Sigmoid colon (tissue), 7 donors: ENCODE results near the gene DNPH1. TPM values are rescaled to one million over a fixed set of nuclear protein-coding genes. Genes with fewer than 3 reads are reported as not detected.

Experiments used
- DNase-seq: peaks from one replicate; pipeline ENCODE4 v3.0.0-alpha.2; 2019
- H3K27ac ChIP-seq, 4 donors: fragments of 200-600 bp; sonication (generic); one replicate each; pipeline ENCODE4 v1.5.1; 2016 to 2019; ENCODE audit warnings: mild to moderate bottlenecking in 1 of 4
- H3K27me3 ChIP-seq, 3 donors: fragments of 200-600 bp; sonication (generic); one replicate each; pipeline ENCODE4 v1.5.1; 2019; ENCODE audit warnings: mild to moderate bottlenecking in 1 of 3
- H3K36me3 ChIP-seq, 4 donors: fragments of 200-600 bp; sonication (generic); one replicate each; pipeline ENCODE4 v1.5.1; 2016 to 2019
- H3K4me1 ChIP-seq, 4 donors: fragments of 200-600 bp; sonication (generic); one replicate each; pipeline ENCODE4 v1.5.1; 2017 to 2019
- H3K4me3 ChIP-seq, 4 donors: fragments of 200-600 bp; sonication (generic); one replicate each; pipeline ENCODE4 v1.5.1; 2017 to 2019; ENCODE audit warnings: mild to moderate bottlenecking in 2 of 4, moderate library complexity in 1 of 4
- H3K9me3 ChIP-seq, 4 donors: fragments of 200-600 bp in 3 of 4; sonication (generic) in 3 of 4; one replicate each; pipeline versions ENCODE4 v1.5.1 to v1.6.1; 2013 to 2019
- EP300 ChIP-seq, 4 donors: sonication (generic); formaldehyde crosslinking; IDR thresholded peaks; one replicate each; pipeline ENCODE4 v1.6.1; 2017; ENCODE audit warnings: antibody characterized with exemption in 4 of 4
- POLR2A ChIP-seq, 2 donors: fragments of 450-650 bp; IDR thresholded peaks; one replicate each; pipeline ENCODE4 v1.6.1; 2016; ENCODE audit warnings: antibody characterized with exemption in 2 of 2, mild to moderate bottlenecking in 2 of 2, moderate library complexity in 2 of 2
- POLR2AphosphoS5 ChIP-seq, 4 donors: sonication (generic); formaldehyde crosslinking; IDR thresholded peaks; one replicate each; pipeline ENCODE4 v1.6.1; 2017; ENCODE audit warnings: antibody characterized with exemption in 4 of 4
- WGBS, 2 donors: extraction: QIAGEN DNeasy Blood & Tissue Kit; methylation state at CpG; one replicate each; pipeline ENCODE4 v1.1.7; 2013; 5-methylcytosine and 5-hydroxymethylcytosine counted together
- intact Hi-C: fragments of 100-400 bp; cut with DNase I; formaldehyde crosslinking; loops from one replicate; pipeline ENCODE4 v1.15.1; 2023
- polyA plus RNA-seq, 3 donors: library from polyadenylated mRNA; stranded (reverse); fragments of 200-250 nt; gene quantifications; one replicate each; pipeline ENCODE4 v1.2.3, GENCODE V29; 2013
- total RNA-seq, 4 donors: library from RNA; depleted of rRNA; stranded (reverse); fragments of >200 nt; gene quantifications; one replicate each; pipeline ENCODE4 v1.1.0, GENCODE V29; 2016
- TF ChIP-seq, protein P1 (sequence below), 4 experiments: fragments of 450-650 bp in 3 of 4; fragments of 200-600 bp in 1 of 4; IDR thresholded peaks; one replicate each; pipeline ENCODE4 v1.5.1; 2016 to 2019; ENCODE audit warnings: antibody characterized with exemption in 4 of 4, mild to moderate bottlenecking in 3 of 4, moderate library complexity in 2 of 4
- donor health status: healthy with polysubstance abuse.
- donor health status: Bipolar disorder and iron deficiency.
- donor health status: healthy.

The DNPH1 gene
- total and polyA plus RNA-seq, 7 donors: 32.1 to 188 (median 96.0) TPM

DNA sequence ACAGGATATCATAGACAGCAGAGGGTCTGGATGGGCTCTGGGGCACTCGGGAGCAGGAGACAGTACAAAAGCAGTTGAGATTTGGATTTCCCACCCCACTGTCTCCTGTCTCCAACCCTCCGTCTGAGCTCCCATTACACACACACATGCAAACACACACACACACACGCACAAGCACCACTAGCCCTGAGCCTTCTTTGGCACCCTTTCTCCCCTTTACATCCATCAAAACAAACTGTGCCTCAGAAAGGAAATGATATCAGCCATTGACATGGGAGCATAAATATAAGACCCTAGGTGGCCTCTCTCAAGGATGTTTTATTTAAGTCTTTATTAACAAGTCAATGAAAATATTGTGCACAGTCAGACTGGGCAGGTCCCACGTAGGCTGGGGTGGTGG lies 31.5 kb upstream of the DNPH1 start:
- Histone ChIP-seq H3K4me3 (no peak overlapping the region), H3K9me3 (no peaks in the 10 kb centered on the region), H3K27ac (no peak overlapping the region), H3K27me3 (no peaks in the 10 kb centered on the region), H3K36me3 (no peaks in the 10 kb centered on the region), H3K4me1 (no peaks in the 10 kb centered on the region)
- TF ChIP-seq, protein P1, sequence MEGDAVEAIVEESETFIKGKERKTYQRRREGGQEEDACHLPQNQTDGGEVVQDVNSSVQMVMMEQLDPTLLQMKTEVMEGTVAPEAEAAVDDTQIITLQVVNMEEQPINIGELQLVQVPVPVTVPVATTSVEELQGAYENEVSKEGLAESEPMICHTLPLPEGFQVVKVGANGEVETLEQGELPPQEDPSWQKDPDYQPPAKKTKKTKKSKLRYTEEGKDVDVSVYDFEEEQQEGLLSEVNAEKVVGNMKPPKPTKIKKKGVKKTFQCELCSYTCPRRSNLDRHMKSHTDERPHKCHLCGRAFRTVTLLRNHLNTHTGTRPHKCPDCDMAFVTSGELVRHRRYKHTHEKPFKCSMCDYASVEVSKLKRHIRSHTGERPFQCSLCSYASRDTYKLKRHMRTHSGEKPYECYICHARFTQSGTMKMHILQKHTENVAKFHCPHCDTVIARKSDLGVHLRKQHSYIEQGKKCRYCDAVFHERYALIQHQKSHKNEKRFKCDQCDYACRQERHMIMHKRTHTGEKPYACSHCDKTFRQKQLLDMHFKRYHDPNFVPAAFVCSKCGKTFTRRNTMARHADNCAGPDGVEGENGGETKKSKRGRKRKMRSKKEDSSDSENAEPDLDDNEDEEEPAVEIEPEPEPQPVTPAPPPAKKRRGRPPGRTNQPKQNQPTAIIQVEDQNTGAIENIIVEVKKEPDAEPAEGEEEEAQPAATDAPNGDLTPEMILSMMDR (IDR thresholded peaks at IDR 0.05): no peak
- TF ChIP-seq POLR2AphosphoS5 (IDR thresholded peaks at IDR 0.05): no peak
- TF ChIP-seq POLR2A (IDR thresholded peaks at IDR 0.05): no peak
- TF ChIP-seq EP300 (IDR thresholded peaks at IDR 0.05): no peak
- intact Hi-C loops: loop anchor here (10.0 kb wide), 1 partner anchor 164 kb away; the partner anchor contains the start of gene ABCC10
- DNase-seq: no peak
- WGBS, 2 donors: 85 to 90% methylated on average over 4 of the region's 4 CpGs

- DNase-seq: no peak
- intact Hi-C loops: no loop called here
- 91 to 94% methylated on average over 30 of the region's 30 CpGs for WGBS, 2 donors
- Histone ChIP-seq H3K27me3 (peaks cover 0 to 4% (median 0%) of the 10 kb centered on the region in 3 donors), H3K9me3 (no peaks in the 10 kb centered on the region), H3K27ac (no peak overlapping the region), H3K4me1 (no peaks in the 10 kb centered on the region), H3K36me3 (no peaks in the 10 kb centered on the region), H3K4me3 (no peak overlapping the region)
- TF ChIP-seq EP300 (IDR thresholded peaks at IDR 0.05): no peak
- no peak for TF ChIP-seq POLR2A (IDR thresholded peaks at IDR 0.05)
- TF ChIP-seq, protein P1 (IDR thresholded peaks at IDR 0.05): no peak
- TF ChIP-seq POLR2AphosphoS5 (IDR thresholded peaks at IDR 0.05): no peak
Observed at GRCh38 chr6:43258807-43259686, 29.8 kb upstream of the DNPH1 start.

DNA sequence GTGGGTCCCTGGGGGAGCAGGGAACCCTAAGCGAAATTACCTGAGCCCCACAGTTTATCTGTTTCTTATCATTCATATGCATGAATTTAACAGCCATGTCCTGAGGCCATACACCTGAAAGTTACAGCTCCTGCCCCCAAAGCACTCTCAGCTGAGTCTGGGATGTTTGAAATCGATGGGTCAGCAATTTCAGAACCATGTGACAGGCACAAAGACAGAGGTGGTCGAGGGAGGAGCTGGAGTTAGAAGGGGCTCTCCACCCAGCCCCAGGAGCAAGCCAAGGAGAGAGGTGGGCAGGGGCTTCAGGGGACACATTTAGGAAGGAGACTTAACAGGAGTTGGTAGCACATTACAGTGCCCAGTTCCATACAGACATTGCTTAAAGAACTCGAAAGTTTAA lies 28.9 kb upstream of the DNPH1 start:
- DNase-seq: no peak
- no peaks in the 10 kb centered on the region for H3K36me3 ChIP-seq
- peaks cover 0 to 13% (median 0%) of the 10 kb centered on the region in 3 donors for H3K27me3 ChIP-seq
- no peak for TF ChIP-seq POLR2A (IDR thresholded peaks at IDR 0.05)
- TF ChIP-seq, protein P1 (IDR thresholded peaks at IDR 0.05): no peak
- no peak for TF ChIP-seq POLR2AphosphoS5 (IDR thresholded peaks at IDR 0.05)
- TF ChIP-seq EP300 (IDR thresholded peaks at IDR 0.05): no peak
- no peaks in the 10 kb centered on the region for H3K4me1 ChIP-seq
- no peak overlapping the region for H3K27ac ChIP-seq
- H3K9me3 ChIP-seq: no peaks in the 10 kb centered on the region
- H3K4me3 ChIP-seq: no peak overlapping the region
- intact Hi-C loops: no loop called here
- WGBS, 2 donors: 75 to 78% methylated on average over 4 of the region's 4 CpGs

DNA sequence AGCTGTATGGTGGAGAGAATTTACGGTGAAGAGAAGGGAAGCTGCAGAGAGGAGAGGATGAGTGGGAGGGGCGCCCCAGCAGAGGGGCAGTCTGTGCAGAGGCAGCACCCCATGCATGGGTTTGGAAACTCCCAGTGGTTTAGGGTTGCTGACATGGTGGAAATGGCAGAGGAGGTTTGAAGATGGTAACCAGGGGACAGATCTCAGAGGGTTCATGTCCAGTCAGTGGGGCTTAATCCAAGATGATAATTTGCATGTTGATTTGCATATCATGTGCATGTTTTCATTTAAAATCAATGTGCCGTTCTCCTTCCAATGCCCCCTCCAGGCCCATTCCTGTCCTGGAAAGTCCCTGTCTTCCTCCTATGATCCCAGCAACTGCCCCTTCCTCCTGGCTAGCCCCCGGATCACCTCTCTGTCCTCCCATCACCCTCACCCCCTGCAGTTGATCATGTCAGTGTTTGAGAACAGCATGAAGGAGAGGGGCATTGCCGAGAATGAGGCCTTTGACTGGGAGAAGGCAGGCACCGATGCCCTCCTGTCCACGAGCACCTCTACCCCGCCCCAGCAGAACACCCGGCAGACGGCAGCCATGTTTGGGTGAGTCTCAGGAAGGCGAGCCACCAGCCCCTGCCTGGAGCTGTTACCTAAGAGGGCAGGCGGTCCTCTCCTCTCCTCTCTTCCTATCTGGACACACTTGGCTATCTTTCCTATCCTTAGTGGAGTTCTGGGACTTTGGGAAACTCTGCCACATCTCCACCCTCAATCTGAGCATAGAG lies 28.3 kb upstream of the DNPH1 start:
- H3K27me3 ChIP-seq: peaks cover 0 to 19% (median 0%) of the 10 kb centered on the region in 3 donors
- TF ChIP-seq, protein P1 (IDR thresholded peaks at IDR 0.05): no peak
- TF ChIP-seq POLR2A (IDR thresholded peaks at IDR 0.05) (no peak), POLR2AphosphoS5 (IDR thresholded peaks at IDR 0.05) (no peak), EP300 (IDR thresholded peaks at IDR 0.05) (no peak)
- no peak overlapping the region for H3K27ac ChIP-seq
- no peak overlapping the region for H3K4me3 ChIP-seq
- intact Hi-C loops: no loop called here
- no peaks in the 10 kb centered on the region for H3K9me3 ChIP-seq
- H3K36me3 ChIP-seq: no peaks in the 10 kb centered on the region
- 72 to 76% methylated on average over 12 of the region's 12 CpGs for WGBS, 2 donors
- no peaks in the 10 kb centered on the region for H3K4me1 ChIP-seq
- DNase-seq: no peak
